ENCODE measurements around the gene NEDD8.

The NEDD8 gene

GRCh38 chr14:24190416-24190815 is 41.8 kb downstream of the NEDD8 start:
- no peak overlapping the region for H2AFZ ChIP-seq (ENCODE audit: low read depth, low read length, severe bottlenecking)
- H4K20me1 ChIP-seq (ENCODE audit: low read depth, low read length) = no peaks in the 10 kb centered on the region
- H3K9ac ChIP-seq (ENCODE audit: low read length) = no peak overlapping the region
- no peak overlapping the region for H3K27ac ChIP-seq (ENCODE audit: low read depth, low read length)
- H3K9me3 ChIP-seq (ENCODE audit: insufficient read depth, low read length) = no peaks in the 10 kb centered on the region
- H3F3A ChIP-seq (ENCODE audit: insufficient read depth) = peaks cover 18% of the 10 kb centered on the region
- no peak overlapping the region for H3K4me2 ChIP-seq (ENCODE audit: low read depth, low read length, poor library complexity, severe bottlenecking)
- TF ChIP-seq EZH2phosphoT487 (conservative IDR thresholded peaks at IDR 0.05; ENCODE audit: low read length) = no peak
- no peak for TF ChIP-seq CTCF (IDR thresholded peaks at IDR 0.05; ENCODE audit: insufficient read depth, low read length, poor library complexity, severe bottlenecking)
- peaks cover 10% of the 10 kb centered on the region; the same call in 1 of the 2 replicates for H3K79me2 ChIP-seq (ENCODE audit: insufficient read depth, low read length)
- H3K27me3 ChIP-seq (ENCODE audit: low read length) = no peaks in the 10 kb centered on the region
- no peaks in the 10 kb centered on the region for H3K9me2 ChIP-seq (replicated peaks; ENCODE audit: insufficient read depth, low read length)
- H3K36me3 ChIP-seq (ENCODE audit: low read length) = no peaks in the 10 kb centered on the region
- no peak overlapping the region for H3K4me3 ChIP-seq (ENCODE audit: insufficient read depth, low read length, poor library complexity, severe bottlenecking)

- H3K27ac ChIP-seq (ENCODE audit: low read depth, low read length) = peak overlapping the region; percentile 63
- peak overlapping the region; percentile 56 for H2AFZ ChIP-seq (ENCODE audit: low read depth, low read length, severe bottlenecking)
- H3K36me3 ChIP-seq (ENCODE audit: low read length) = no peaks in the 10 kb centered on the region
- TF ChIP-seq EZH2phosphoT487 (conservative IDR thresholded peaks at IDR 0.05; ENCODE audit: low read length) = no peak
- TF ChIP-seq CTCF (IDR thresholded peaks at IDR 0.05; ENCODE audit: insufficient read depth, low read length, poor library complexity, severe bottlenecking) = no peak
- peak overlapping the region; percentile 71 for H3K4me2 ChIP-seq (ENCODE audit: low read depth, low read length, poor library complexity, severe bottlenecking)
- no peak overlapping the region for H3K4me3 ChIP-seq (ENCODE audit: insufficient read depth, low read length, poor library complexity, severe bottlenecking)
- no peaks in the 10 kb centered on the region for H3K9me3 ChIP-seq (ENCODE audit: insufficient read depth, low read length)
- H4K20me1 ChIP-seq (ENCODE audit: low read depth, low read length) = no peaks in the 10 kb centered on the region
- no peaks in the 10 kb centered on the region for H3K9me2 ChIP-seq (replicated peaks; ENCODE audit: insufficient read depth, low read length)
- peak overlapping the region; percentile 72 for H3K9ac ChIP-seq (ENCODE audit: low read length)
- H3K79me2 ChIP-seq (ENCODE audit: insufficient read depth, low read length) = peaks cover 5% of the 10 kb centered on the region; the same call in 1 of the 2 replicates
- H3K27me3 ChIP-seq (ENCODE audit: low read length) = no peaks in the 10 kb centered on the region
- peaks cover 14% of the 10 kb centered on the region for H3F3A ChIP-seq (ENCODE audit: insufficient read depth)
These were observed 42.7 kb downstream of the NEDD8 start for GRCh38 chr14:24189460-24189859.

GRCh38 chr14:24189059-24189375 is 43.1 kb downstream of the NEDD8 start:
- no peaks in the 10 kb centered on the region for H3K27me3 ChIP-seq (ENCODE audit: low read length)
- no peak for TF ChIP-seq CTCF (IDR thresholded peaks at IDR 0.05; ENCODE audit: insufficient read depth, low read length, poor library complexity, severe bottlenecking)
- TF ChIP-seq EZH2phosphoT487 (conservative IDR thresholded peaks at IDR 0.05; ENCODE audit: low read length) = no peak
- peak overlapping the region; percentile 56 for H2AFZ ChIP-seq (ENCODE audit: low read depth, low read length, severe bottlenecking)
- H3K9ac ChIP-seq (ENCODE audit: low read length) = peak overlapping the region; percentile 72
- peaks cover 14% of the 10 kb centered on the region for H3F3A ChIP-seq (ENCODE audit: insufficient read depth)
- no peaks in the 10 kb centered on the region for H3K9me2 ChIP-seq (replicated peaks; ENCODE audit: insufficient read depth, low read length)
- H3K9me3 ChIP-seq (ENCODE audit: insufficient read depth, low read length) = no peaks in the 10 kb centered on the region
- H3K4me3 ChIP-seq (ENCODE audit: insufficient read depth, low read length, poor library complexity, severe bottlenecking) = peak overlapping the region; percentile 81
- peak overlapping the region; percentile 63 for H3K27ac ChIP-seq (ENCODE audit: low read depth, low read length)
- no peaks in the 10 kb centered on the region for H4K20me1 ChIP-seq (ENCODE audit: low read depth, low read length)
- peaks cover under 1% of the 10 kb centered on the region; the same call in 1 of the 2 replicates for H3K79me2 ChIP-seq (ENCODE audit: insufficient read depth, low read length)
- H3K36me3 ChIP-seq (ENCODE audit: low read length) = no peaks in the 10 kb centered on the region
- peak overlapping the region; percentile 71 for H3K4me2 ChIP-seq (ENCODE audit: low read depth, low read length, poor library complexity, severe bottlenecking)

Measured in SU-DHL-6 (cell line).